ENCODE results near the gene NFATC1. TPM values are rescaled to one million over a fixed set of nuclear protein-coding genes. Genes with fewer than 3 reads are reported as not detected.

The NFATC1 gene
- total and polyA plus RNA-seq, 4 donors: 4.6 to 8.0 (median 6.8) TPM

DNA sequence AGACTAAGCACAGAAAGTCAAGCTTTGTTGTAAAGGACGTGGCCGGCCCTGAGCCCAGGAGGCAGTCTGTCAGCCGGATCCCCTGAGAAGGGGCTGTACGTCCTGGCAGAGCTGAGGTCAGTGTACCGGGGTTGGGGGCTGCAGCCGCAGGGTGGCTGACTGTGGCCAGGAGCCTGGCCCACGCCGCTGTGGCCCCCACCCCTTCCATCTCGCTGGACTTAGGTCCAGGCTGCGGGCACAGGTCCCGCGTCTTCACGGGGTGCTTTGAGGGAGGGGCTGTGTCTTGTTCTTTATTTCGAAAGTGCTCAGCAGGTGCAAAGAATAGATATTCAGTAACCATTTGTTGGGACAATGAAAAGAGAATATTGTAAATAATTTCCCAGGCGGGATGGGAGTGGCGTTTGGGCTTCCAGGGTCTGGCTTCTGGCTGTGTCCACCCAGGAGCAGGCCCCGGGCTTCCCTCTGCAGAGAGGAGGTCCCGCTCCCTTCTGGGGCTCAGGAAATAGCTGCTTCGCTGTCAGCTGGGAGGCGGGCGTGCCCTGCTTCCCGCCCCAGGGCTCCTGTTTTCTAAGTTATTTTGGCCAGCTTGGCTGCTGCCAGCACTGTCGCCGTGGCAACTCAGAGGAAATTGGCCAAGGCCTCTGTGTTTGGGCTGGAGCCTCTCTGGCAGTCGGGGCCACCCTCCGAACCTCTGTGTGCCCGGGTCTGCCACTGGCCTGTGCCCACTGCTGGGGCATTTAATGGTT, 7.4 kb downstream of the NFATC1 start:
- Histone ChIP-seq H3K9me3 (ENCODE audit: control insufficient read depth, insufficient read depth, low read length) (no peaks in the 10 kb centered on the region), H3K27me3 (ENCODE audit: control insufficient read depth, insufficient read depth, low read length) (peaks cover 18% of the 10 kb centered on the region), H3K36me3 (ENCODE audit: control insufficient read depth, insufficient read depth, low read length) (peaks cover 11% of the 10 kb centered on the region), H3K4me3 (ENCODE audit: low read depth, low read length) (no peak overlapping the region), H3K27ac (ENCODE audit: low read depth, low read length) (peak overlapping the region; percentile 52), H3K4me1 (ENCODE audit: control insufficient read depth, insufficient read depth, low read length) (peaks cover 65% of the 10 kb centered on the region)
- WGBS (ENCODE audit: insufficient coverage): 19% methylated on average over 25 of the region's 27 CpGs
- peak in 2 of 6 donors; percentile 74 to 86 for DNase-seq (ENCODE audit: low read depth in 4 of 6, low spot score in 6 of 6)

DNA sequence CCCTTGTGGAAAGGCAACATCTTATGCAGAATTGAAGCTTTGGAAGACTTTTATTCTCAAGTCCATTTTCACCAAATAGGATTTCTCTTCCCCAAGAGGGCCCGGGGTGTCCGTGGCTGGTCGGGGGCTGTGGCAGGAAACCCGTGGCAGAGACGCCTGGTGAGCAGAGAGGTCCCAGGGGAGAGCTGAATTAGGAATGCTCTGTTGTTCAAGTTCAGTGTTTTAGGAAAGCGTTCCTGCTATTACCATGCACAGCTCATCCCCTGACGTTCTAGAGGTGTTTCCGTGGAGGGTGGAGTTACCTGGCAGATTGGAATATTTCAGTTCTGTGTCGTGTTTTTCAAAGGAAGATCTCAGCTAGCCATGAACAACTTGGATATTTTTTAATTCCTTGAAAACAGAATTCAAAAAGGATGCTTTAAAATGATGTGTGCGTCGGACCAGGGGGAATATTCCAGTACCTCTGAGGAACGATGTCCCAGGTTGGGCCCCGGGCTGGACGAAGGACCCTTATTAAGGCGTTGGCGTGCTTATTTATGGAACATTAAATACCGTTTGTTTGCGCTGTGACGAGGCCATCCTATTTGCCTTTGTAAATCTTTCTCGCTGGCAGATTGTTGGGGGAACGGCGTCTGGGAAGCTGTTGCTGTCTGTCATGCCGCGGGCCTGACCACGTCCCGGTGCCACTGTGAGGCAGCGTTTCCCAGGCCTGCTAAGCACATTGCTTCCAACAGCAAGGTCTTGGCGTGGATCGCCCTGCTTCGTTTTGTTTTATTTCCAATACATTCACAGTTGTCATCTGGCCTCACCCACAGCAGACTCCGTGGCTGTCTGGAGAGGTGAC, 8.2 kb downstream of the NFATC1 start:
- Histone ChIP-seq H3K27me3 (ENCODE audit: control insufficient read depth, insufficient read depth, low read length) (peaks cover 12% of the 10 kb centered on the region), H3K4me1 (ENCODE audit: control insufficient read depth, insufficient read depth, low read length) (peaks cover 60% of the 10 kb centered on the region), H3K36me3 (ENCODE audit: control insufficient read depth, insufficient read depth, low read length) (peaks cover 11% of the 10 kb centered on the region), H3K9me3 (ENCODE audit: control insufficient read depth, insufficient read depth, low read length) (no peaks in the 10 kb centered on the region), H3K4me3 (ENCODE audit: low read depth, low read length) (no peak overlapping the region), H3K27ac (ENCODE audit: low read depth, low read length) (peak overlapping the region; percentile 48)
- WGBS (ENCODE audit: insufficient coverage): 54% methylated on average over 22 of the region's 31 CpGs
- DNase-seq (ENCODE audit: low read depth in 4 of 6, low spot score in 6 of 6): peak in 1 of 6 donors; percentile 51

DNA sequence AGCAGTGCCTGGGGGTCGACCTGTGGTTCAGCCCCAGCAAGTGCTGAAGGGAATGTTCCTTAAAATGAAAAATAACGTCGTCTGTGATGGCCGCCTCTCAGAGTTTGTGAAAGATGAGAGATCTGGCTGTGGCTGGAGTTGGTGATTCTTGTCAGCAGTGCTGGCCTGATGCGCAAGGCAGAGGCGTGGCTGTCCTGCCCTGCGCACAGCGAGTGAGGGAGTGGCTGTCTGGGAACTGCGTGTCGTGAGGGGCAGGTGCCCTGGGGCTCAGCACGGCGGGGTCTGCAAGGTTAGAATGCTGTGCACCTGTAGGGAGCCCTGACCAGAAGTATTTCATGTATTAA, 8.8 kb downstream of the NFATC1 start:
- WGBS (ENCODE audit: insufficient coverage): 96% methylated on average over 12 of the region's 12 CpGs
- H3K4me3 ChIP-seq (ENCODE audit: low read depth, low read length): no peak overlapping the region
- peaks cover 6% of the 10 kb centered on the region for H3K27me3 ChIP-seq (ENCODE audit: control insufficient read depth, insufficient read depth, low read length)
- peaks cover 55% of the 10 kb centered on the region for H3K4me1 ChIP-seq (ENCODE audit: control insufficient read depth, insufficient read depth, low read length)
- H3K27ac ChIP-seq (ENCODE audit: low read depth, low read length): no peak overlapping the region
- H3K36me3 ChIP-seq (ENCODE audit: control insufficient read depth, insufficient read depth, low read length): peaks cover 11% of the 10 kb centered on the region
- H3K9me3 ChIP-seq (ENCODE audit: control insufficient read depth, insufficient read depth, low read length): no peaks in the 10 kb centered on the region
- no peak for DNase-seq (ENCODE audit: low read depth in 4 of 6, low spot score in 6 of 6)

DNA sequence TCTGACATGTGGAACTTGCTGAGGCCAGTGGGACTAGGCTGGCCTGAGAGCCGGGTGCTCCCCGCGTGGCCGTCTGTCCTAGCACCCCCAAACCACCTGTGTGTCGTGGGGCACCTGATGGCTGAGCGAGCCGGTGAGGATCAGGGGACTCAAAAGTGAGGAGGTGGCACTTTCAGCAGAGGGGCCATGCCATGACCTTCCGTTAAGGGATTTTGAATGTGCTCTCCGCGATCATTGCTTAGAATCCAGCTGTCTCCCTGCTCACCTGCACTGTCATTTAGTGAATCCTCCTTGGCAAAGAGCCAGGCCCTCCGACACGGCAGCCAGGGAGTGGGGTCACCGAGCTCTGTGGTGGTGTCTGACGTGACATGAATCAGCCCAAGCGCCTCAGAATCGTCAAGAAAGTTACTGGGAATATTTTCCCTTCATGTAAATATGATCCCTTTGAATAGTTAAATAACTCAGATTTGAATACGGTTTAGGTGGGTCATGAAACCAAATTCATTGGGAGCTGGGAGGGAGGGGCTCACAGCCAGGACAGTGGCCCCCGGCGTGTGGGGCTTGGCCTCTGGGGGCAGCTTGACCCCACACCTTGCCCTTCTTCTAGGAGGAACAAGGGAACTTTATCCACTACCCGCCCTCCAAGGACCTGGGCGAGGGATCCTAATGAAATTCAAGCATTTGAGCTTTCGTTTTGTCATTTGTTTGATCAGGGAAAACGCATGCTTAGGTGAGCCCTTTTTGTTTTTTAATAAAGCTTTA, 9.5 kb downstream of the NFATC1 start:
- H3K36me3 ChIP-seq (ENCODE audit: control insufficient read depth, insufficient read depth, low read length): peaks cover 15% of the 10 kb centered on the region
- H3K27me3 ChIP-seq (ENCODE audit: control insufficient read depth, insufficient read depth, low read length): peaks cover 3% of the 10 kb centered on the region
- H3K4me1 ChIP-seq (ENCODE audit: control insufficient read depth, insufficient read depth, low read length): peaks cover 51% of the 10 kb centered on the region
- no peaks in the 10 kb centered on the region for H3K9me3 ChIP-seq (ENCODE audit: control insufficient read depth, insufficient read depth, low read length)
- no peak overlapping the region for H3K27ac ChIP-seq (ENCODE audit: low read depth, low read length)
- no peak for DNase-seq (ENCODE audit: low read depth in 4 of 6, low spot score in 6 of 6)
- H3K4me3 ChIP-seq (ENCODE audit: low read depth, low read length): no peak overlapping the region
- WGBS (ENCODE audit: insufficient coverage): 76% methylated on average over 12 of the region's 23 CpGs

DNA sequence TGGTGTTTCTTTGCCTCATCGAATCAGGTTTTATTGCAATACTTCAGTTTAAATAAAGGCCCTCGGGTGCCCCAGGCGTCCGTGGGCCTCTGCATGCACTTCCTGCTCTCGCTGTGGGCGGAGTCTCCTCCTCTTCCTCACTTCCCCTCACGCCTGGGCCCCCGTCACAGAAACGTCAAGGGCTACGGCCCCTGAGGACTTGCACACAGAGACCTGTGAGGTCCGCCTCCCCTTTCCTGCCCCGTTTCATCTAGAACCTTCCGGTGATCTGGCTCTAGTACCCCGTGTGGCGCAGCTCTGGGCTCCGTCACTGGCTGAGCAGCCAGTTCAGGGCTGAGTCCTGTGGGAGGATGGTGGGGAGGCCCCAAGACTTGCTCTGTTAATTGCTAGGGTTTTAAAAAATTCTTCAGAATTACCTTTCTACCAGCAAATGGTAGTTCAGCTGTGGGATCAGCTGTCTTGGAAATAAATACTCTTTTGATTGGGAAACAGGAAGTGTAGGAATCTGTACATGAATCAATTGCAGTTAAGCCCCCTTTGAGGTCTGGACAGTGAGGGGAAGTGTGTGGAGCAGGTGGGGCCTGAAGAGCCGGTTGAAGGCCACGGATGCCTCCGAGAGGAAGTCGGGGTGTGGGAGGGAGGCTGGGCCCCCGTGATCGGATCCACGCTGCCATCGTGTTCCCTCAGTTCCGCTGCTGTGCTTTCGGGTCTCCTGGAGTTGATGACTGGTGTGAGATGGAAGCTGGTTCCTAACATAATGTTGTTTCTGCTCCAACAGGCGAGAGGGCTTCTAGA, 10.2 kb downstream of the NFATC1 start:
- Histone ChIP-seq H3K4me3 (ENCODE audit: low read depth, low read length) (no peak overlapping the region), H3K36me3 (ENCODE audit: control insufficient read depth, insufficient read depth, low read length) (peaks cover 22% of the 10 kb centered on the region), H3K27me3 (ENCODE audit: control insufficient read depth, insufficient read depth, low read length) (peaks cover 2% of the 10 kb centered on the region), H3K27ac (ENCODE audit: low read depth, low read length) (no peak overlapping the region), H3K9me3 (ENCODE audit: control insufficient read depth, insufficient read depth, low read length) (no peaks in the 10 kb centered on the region), H3K4me1 (ENCODE audit: control insufficient read depth, insufficient read depth, low read length) (peaks cover 50% of the 10 kb centered on the region)
- DNase-seq (ENCODE audit: low read depth in 4 of 6, low spot score in 6 of 6): no peak
- WGBS (ENCODE audit: insufficient coverage): 76% methylated on average over 25 of the region's 27 CpGs

DNA sequence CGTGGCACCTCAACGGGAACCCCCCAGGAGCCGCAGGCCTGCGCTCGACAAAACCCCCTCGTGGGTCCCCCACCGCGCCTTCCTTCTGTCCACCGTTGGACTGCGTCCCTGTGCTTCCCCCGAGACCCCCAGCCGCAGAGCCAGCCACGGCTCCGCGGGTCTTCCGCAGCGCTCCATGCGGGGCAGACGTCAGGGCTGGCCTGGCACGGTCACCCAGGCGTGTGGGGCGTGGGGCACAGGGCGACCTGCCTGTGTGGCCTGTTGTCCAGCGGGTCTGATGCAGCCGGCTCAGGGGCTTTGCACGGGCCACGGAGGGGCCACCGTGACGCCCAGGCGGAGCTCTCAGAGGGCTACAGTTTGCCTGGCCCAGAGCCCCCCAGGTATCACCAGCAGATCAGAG, 11.0 kb downstream of the NFATC1 start:
- no peak for DNase-seq (ENCODE audit: low read depth in 4 of 6, low spot score in 6 of 6)
- Histone ChIP-seq H3K27ac (ENCODE audit: low read depth, low read length) (no peak overlapping the region), H3K27me3 (ENCODE audit: control insufficient read depth, insufficient read depth, low read length) (no peaks in the 10 kb centered on the region), H3K4me1 (ENCODE audit: control insufficient read depth, insufficient read depth, low read length) (peaks cover 45% of the 10 kb centered on the region), H3K36me3 (ENCODE audit: control insufficient read depth, insufficient read depth, low read length) (peaks cover 23% of the 10 kb centered on the region), H3K9me3 (ENCODE audit: control insufficient read depth, insufficient read depth, low read length) (no peaks in the 10 kb centered on the region), H3K4me3 (ENCODE audit: low read depth, low read length) (no peak overlapping the region)
- WGBS (ENCODE audit: insufficient coverage): 95% methylated on average over 30 of the region's 30 CpGs

DNA sequence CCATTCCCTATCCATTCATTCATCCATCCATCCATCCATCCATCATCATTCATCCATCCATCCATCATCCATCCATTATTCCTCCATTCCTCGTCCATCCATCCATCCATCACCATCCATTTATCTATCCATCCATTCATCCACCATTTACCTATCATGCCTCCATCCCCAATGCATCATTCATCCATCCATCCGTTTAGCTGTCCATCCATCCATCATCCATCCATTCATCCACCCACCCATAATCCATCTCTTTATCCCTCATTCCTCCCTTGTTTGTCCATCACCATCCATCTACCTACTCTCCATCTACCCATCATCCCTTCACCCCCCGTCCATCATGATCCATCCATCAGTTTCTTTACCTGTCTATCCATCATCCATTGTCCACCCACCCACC, 13.6 kb downstream of the NFATC1 start:
- 92% methylated on average over 3 of the region's 3 CpGs for WGBS (ENCODE audit: insufficient coverage)
- no peak for DNase-seq (ENCODE audit: low read depth in 4 of 6, low spot score in 6 of 6)
- peaks cover 28% of the 10 kb centered on the region for H3K36me3 ChIP-seq (ENCODE audit: control insufficient read depth, insufficient read depth, low read length)

DNA sequence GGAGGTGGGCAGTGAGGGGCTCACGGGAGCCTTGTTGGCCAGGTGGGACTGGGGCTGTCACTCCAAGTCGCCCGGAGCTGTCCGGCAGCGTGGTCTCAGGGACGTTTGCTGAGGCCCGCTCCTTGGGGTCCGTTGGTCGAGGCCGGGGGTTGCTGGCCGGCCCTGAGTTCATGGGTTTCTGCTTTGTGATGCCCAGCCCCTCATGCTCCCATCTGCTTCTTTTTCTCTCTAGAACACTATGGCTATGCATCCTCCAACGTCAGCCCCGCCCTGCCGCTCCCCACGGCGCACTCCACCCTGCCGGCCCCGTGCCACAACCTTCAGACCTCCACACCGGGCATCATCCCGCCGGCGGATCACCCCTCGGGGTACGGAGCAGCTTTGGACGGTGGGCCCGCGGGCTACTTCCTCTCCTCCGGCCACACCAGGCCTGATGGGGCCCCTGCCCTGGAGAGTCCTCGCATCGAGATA, 14.5 kb downstream of the NFATC1 start:
- H3K4me3 ChIP-seq (ENCODE audit: low read depth, low read length): no peak overlapping the region
- peaks cover 18% of the 10 kb centered on the region for H3K4me1 ChIP-seq (ENCODE audit: control insufficient read depth, insufficient read depth, low read length)
- no peak for DNase-seq (ENCODE audit: low read depth in 4 of 6, low spot score in 6 of 6)
- no peaks in the 10 kb centered on the region for H3K9me3 ChIP-seq (ENCODE audit: control insufficient read depth, insufficient read depth, low read length)
- peaks cover 28% of the 10 kb centered on the region for H3K36me3 ChIP-seq (ENCODE audit: control insufficient read depth, insufficient read depth, low read length)
- H3K27me3 ChIP-seq (ENCODE audit: control insufficient read depth, insufficient read depth, low read length): no peaks in the 10 kb centered on the region
- H3K27ac ChIP-seq (ENCODE audit: low read depth, low read length): no peak overlapping the region
- 97% methylated on average over 30 of the region's 30 CpGs for WGBS (ENCODE audit: insufficient coverage)

More for the DNA sequence above, 13.6 kb downstream of the NFATC1 start:
- H3K4me3 ChIP-seq (ENCODE audit: low read depth, low read length): no peak overlapping the region
- no peak overlapping the region for H3K27ac ChIP-seq (ENCODE audit: low read depth, low read length)
- H3K27me3 ChIP-seq (ENCODE audit: control insufficient read depth, insufficient read depth, low read length): no peaks in the 10 kb centered on the region
- no peaks in the 10 kb centered on the region for H3K9me3 ChIP-seq (ENCODE audit: control insufficient read depth, insufficient read depth, low read length)
- H3K4me1 ChIP-seq (ENCODE audit: control insufficient read depth, insufficient read depth, low read length): peaks cover 27% of the 10 kb centered on the region

Measured in spinal cord (tissue), 10 donors.